GM12878 (cell line): ENCODE measurements around the gene ACTMAP. TPM values are rescaled to one million over a fixed set of nuclear protein-coding genes. Genes with fewer than 3 reads are reported as not detected.

Source experiments
- ATAC-seq: fragments of 200-7000 bp; cut with Tn5 transposase; 3 replicates; pipeline ENCODE4 v1.9.1; 2020; ENCODE audit warnings: mild to moderate bottlenecking, moderate library complexity
- BruUV-seq: library from RNA; stranded (reverse); fragments of 400-500 nt; replicated peaks from 2 replicates; lab custom pipeline; 2021; lab: Mats Ljungman, UMichigan
- CTCF ChIA-PET: fragments of 300-600 bp; sonication (Branson Sonifier 250); formaldehyde crosslinking; extraction: SDS; loops from one replicate; lab custom pipeline; 2021; ENCODE audit warnings: inconsistent platforms; lab: Yijun Ruan, JAX
- POLR2A ChIA-PET: fragments of 350-600 bp; formaldehyde crosslinking; extraction: SDS; loops from one replicate; lab custom pipeline; 2021; ENCODE audit warnings: inconsistent platforms; lab: Charles Lee
- RAD21 ChIA-PET: fragments of 300-600 bp; sonication (Branson Sonifier 250); formaldehyde crosslinking; loops from one replicate; lab custom pipeline; 2023; ENCODE audit warnings: antibody characterized with exemption; ENCODE audit not compliant: unreplicated experiment; lab: Charles Lee
- SMC1A ChIA-PET: fragments of 300-600 bp; sonication (Branson Sonifier 250); formaldehyde crosslinking; loops from one replicate; lab custom pipeline; 2023; ENCODE audit not compliant: unreplicated experiment, uncharacterized antibody; lab: Charles Lee
- DNase-seq: peaks from one replicate; pipeline ENCODE4 v3.0.0-alpha.2; 2011; ENCODE audit warnings: low read depth, low spot score
- FAIRE-seq: peaks from 3 replicates; lab custom pipeline; 2011; peaks lifted over from hg19 to GRCh38; lab: Jason Lieb, UNC
- H2AFZ ChIP-seq: 2 replicates; pipeline ENCODE4 v1.6.0; 2011; ENCODE audit warnings: low read depth, low read length, control low read depth; ENCODE audit not compliant: control insufficient read depth
- H3K27ac ChIP-seq: 2 replicates; pipeline ENCODE4 v1.5.1; 2011; ENCODE audit warnings: control low read depth; ENCODE audit not compliant: control insufficient read depth, insufficient read depth
- H3K27me3 ChIP-seq, 2 experiments: replicated peaks in 1 of 2; 2 replicates each; pipeline versions ENCODE4 v1.6.0 to v1.6.1; 2011; ENCODE audit warnings: low read length in 1 of 2; ENCODE audit not compliant: control insufficient read depth in 2 of 2, insufficient read depth in 2 of 2
- H3K36me3 ChIP-seq, 2 experiments: 2 replicates each; pipeline ENCODE4 v1.5.1; 2011; ENCODE audit warnings: low read length in 1 of 2; ENCODE audit not compliant: control insufficient read depth in 2 of 2, insufficient read depth in 2 of 2
- H3K4me1 ChIP-seq: 2 replicates; pipeline ENCODE4 v1.6.1; 2011; ENCODE audit warnings: mild to moderate bottlenecking, low read length, moderate library complexity, mixed read lengths; ENCODE audit not compliant: control insufficient read depth, insufficient read depth
- H3K4me2 ChIP-seq: 2 replicates; pipeline ENCODE4 v1.6.0; 2011; ENCODE audit warnings: control low read depth; ENCODE audit not compliant: control insufficient read depth, insufficient read depth
- H3K4me3 ChIP-seq: fragments of 200-600 bp; sonication (generic); 2 replicates; pipeline ENCODE4 v1.5.1; 2016
- H3K79me2 ChIP-seq: 2 replicates; pipeline ENCODE4 v1.6.0; 2011; ENCODE audit warnings: low read length; ENCODE audit not compliant: control insufficient read depth, insufficient read depth
- H3K9ac ChIP-seq: 2 replicates; pipeline ENCODE4 v1.8.0; 2011; ENCODE audit warnings: low read length, control low read depth, mixed read lengths; ENCODE audit not compliant: control insufficient read depth, insufficient read depth
- H3K9me3 ChIP-seq: replicated peaks from 3 replicates; pipeline ENCODE4 v1.5.1; 2011; ENCODE audit warnings: mild to moderate bottlenecking, low read length; ENCODE audit not compliant: control insufficient read depth, insufficient read depth
- H4K20me1 ChIP-seq: 2 replicates; pipeline ENCODE4 v1.6.0; 2011; ENCODE audit not compliant: control insufficient read depth, insufficient read depth
- BRCA1 ChIP-seq: IDR thresholded peaks from 2 replicates; pipeline ENCODE4 v1.6.1; 2011; ENCODE audit warnings: low read depth, low read length, improper control_type of control experiment
- EP300 ChIP-seq, 2 experiments: fragments of 150-350 bp in 1 of 2; IDR thresholded peaks; 2 replicates each; pipeline ENCODE4 v1.6.1; 2011 to 2012; ENCODE audit warnings: low read depth in 2 of 2, low read length in 2 of 2, borderline replicate concordance in 1 of 2, improper control_type of control experiment in 1 of 2, inconsistent platforms in 1 of 2; ENCODE audit not compliant: control insufficient read depth in 1 of 2
- HDAC2 ChIP-seq: fragments of 200-600 bp; sonication (generic); IDR thresholded peaks from 2 replicates; pipeline ENCODE4 v1.6.1; 2017
- IKZF2 ChIP-seq, 2 experiments: fragments of 450-650 bp; IDR thresholded peaks; 2 replicates each; pipeline ENCODE4 v1.6.1; 2017; ENCODE audit warnings: mild to moderate bottlenecking in 2 of 2, moderate library complexity in 2 of 2
- JUNB ChIP-seq: IDR thresholded peaks from 2 replicates; pipeline ENCODE4 v1.6.1; 2016; ENCODE audit warnings: antibody characterized with exemption, mild to moderate bottlenecking
- MTA3 ChIP-seq: IDR thresholded peaks from 2 replicates; pipeline ENCODE4 v1.6.1; 2012; ENCODE audit warnings: low read length, inconsistent platforms, borderline replicate concordance
- NR2C1 ChIP-seq: fragments of 450-650 bp; IDR thresholded peaks from 2 replicates; pipeline ENCODE4 v1.6.1; 2017; ENCODE audit warnings: antibody characterized with exemption, mild to moderate bottlenecking, moderate library complexity
- NR2C2 ChIP-seq: IDR thresholded peaks from 2 replicates; pipeline ENCODE4 v1.6.1; 2011; ENCODE audit warnings: borderline replicate concordance, low read depth; ENCODE audit not compliant: control insufficient read depth, insufficient read length
- RAD51 ChIP-seq: fragments of 450-650 bp; IDR thresholded peaks from 2 replicates; pipeline ENCODE4 v1.6.1; 2016; ENCODE audit warnings: moderate library complexity, mild to moderate bottlenecking, inconsistent platforms
- RCOR1 ChIP-seq: conservative IDR thresholded peaks from 2 replicates; pipeline ENCODE4 v1.6.1; 2012; ENCODE audit warnings: low read depth, low read length, improper control_type of control experiment
- SMAD5 ChIP-seq: IDR thresholded peaks from 2 replicates; pipeline ENCODE4 v1.6.1; 2016; ENCODE audit warnings: antibody characterized with exemption, low read depth
- WRNIP1 ChIP-seq: IDR thresholded peaks from 2 replicates; pipeline ENCODE4 v1.6.1; 2011; ENCODE audit warnings: low read depth, low read length, improper control_type of control experiment, borderline replicate concordance
- WGBS: methylation state at CpG from one replicate; pipeline ENCODE4 v1.1.6; 2016; ENCODE audit warnings: low lambda C conversion rate; ENCODE audit not compliant: insufficient replicate concordance, insufficient coverage; ENCODE audit errors: missing lambda C conversion rate; 5-methylcytosine and 5-hydroxymethylcytosine counted together
- in situ Hi-C: fragments of 300-500 bp; cut with MboI; formaldehyde crosslinking; loops from 9 replicates; pipeline ENCODE4 v1.14.3; 2018; ENCODE audit warnings: mixed read lengths
- intact Hi-C: fragments of 100-400 bp; cut with micrococcal nuclease; formaldehyde crosslinking; loops from one replicate; pipeline ENCODE4 v1.14.2; 2022; ENCODE audit not compliant: unreplicated experiment
- polyA plus RNA-seq, 11 experiments: library from polyadenylated mRNA; depleted of rRNA in 4 of 11; unstranded in 6 of 11; stranded (reverse) in 5 of 11; fragments of >200 nt; fragmentation: Nextera tagmentation in 4 of 11; fragmentation: Illumina TruSeq in 1 of 11; extraction: Ambion mirVana in 4 of 11; extraction: Trizol in 1 of 11; gene quantifications; 1 replicate in 1 of 11; 2 replicates in 10 of 11; pipeline versions ENCODE4 v1.2.1 to v1.2.3, GENCODE V29; 2011 to 2016; ENCODE audit warnings: inconsistent platforms in 2 of 11, missing spikeins in 2 of 11, low read depth in 1 of 11
- total RNA-seq, 4 experiments: library from RNA; depleted of rRNA in 3 of 4; stranded (reverse); fragments of >200 nt in 3 of 4; fragmentation: Illumina TruSeq in 1 of 4; extraction: Trizol in 1 of 4; gene quantifications; 2 replicates each; pipeline versions ENCODE4 v1.2.1 to v1.2.3, GENCODE V29; 2013 to 2021
- TF ChIP-seq, protein P1 (sequence below): fragments of 450-650 bp; IDR thresholded peaks from 2 replicates; pipeline ENCODE4 v1.6.1; 2016; ENCODE audit warnings: mild to moderate bottlenecking
- TF ChIP-seq, protein P2 (sequence below): IDR thresholded peaks from 2 replicates; pipeline ENCODE4 v1.6.1; 2012; ENCODE audit warnings: low read depth, low read length, improper control_type of control experiment
- TF ChIP-seq, protein P3 (sequence below): IDR thresholded peaks from 2 replicates; pipeline ENCODE4 v1.6.1; 2012; ENCODE audit warnings: low read depth, low read length, improper control_type of control experiment
- TF ChIP-seq, protein P4 (sequence below): fragments of 450-650 bp; IDR thresholded peaks from 2 replicates; pipeline ENCODE4 v1.6.1; 2014; ENCODE audit warnings: mild to moderate bottlenecking

The ACTMAP gene
- total and polyA plus RNA-seq, 10 of the 15 experiments (the other 5 are each of a cell fraction or from before 2014, with no cell fraction given): 3.0 to 26.2 (median 11.1) TPM

DNA sequence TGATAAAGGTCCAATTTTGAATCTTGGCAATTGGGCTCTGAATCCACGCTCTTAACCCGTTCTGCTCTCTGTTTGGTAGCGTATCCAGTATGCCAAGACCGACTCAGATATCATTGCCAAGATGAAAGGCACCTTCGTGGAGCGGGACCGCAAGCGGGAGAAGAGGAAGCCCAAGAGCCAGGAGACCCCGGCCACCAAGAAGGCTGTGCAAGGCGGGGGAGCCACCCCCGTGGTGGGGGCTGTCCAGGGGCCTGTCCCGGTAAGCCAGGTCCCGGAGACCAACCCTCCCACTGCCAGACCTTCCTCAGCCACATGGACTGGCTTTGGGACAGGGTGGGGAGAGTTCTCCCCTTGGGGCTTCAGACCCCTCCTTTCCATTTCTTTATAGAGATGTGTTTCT lies 9.1 kb upstream of the ACTMAP start:
- BruUV-seq: no TSS peak
- ChIA-PET SMC1A (interaction anchor here (13.2 kb wide), 1 partner anchor 15 kb away, joined by 256 read pairs; the partner anchor contains the start of genes MIA and RAB4B), RAD21 (interaction anchor here (16.3 kb wide), 1 partner anchor 17 kb away, joined by 291 read pairs; the partner anchor contains the start of genes MIA and RAB4B), POLR2A (interaction anchor here (1.3 to 2.2 kb wide), 2 partner anchors 16 to 18 kb away, joined by 4 to 18 read pairs; partner anchors contain the start of gene RAB4B)
- Histone ChIP-seq H3K36me3 (peaks cover 45 to 69% of the 10 kb centered on the region in 2 experiments), H3K9me3 (no peaks in the 10 kb centered on the region), H2AFZ (no peak overlapping the region), H3K79me2 (peaks cover 42% of the 10 kb centered on the region), H3K27ac (no peak overlapping the region), H3K4me1 (peaks cover 16% of the 10 kb centered on the region), H3K4me3 (no peak overlapping the region), H3K27me3 (no peaks in the 10 kb centered on the region)
- intact Hi-C loops (no loop called here), in situ Hi-C loops (no loop called here)
- WGBS: 94% methylated on average over 13 of the region's 13 CpGs
- no peak for DNase-seq
- TF ChIP-seq NR2C2 (no peak), RCOR1 (no peak), EP300 (IDR thresholded peaks at IDR 0.05; ENCODE audit: borderline replicate concordance in 1 of 2, control insufficient read depth in 1 of 2, low read depth in 2 of 2, low read length in 2 of 2) (no peak), RAD51 (no peak), WRNIP1 (no peak), HDAC2 (no peak), JUNB (no peak), BRCA1 (no peak), MTA3 (no peak), NR2C1 (no peak), SMAD5 (no peak), IKZF2 (IDR thresholded peaks at IDR 0.05) (no peak)
- TF ChIP-seq, protein P1, sequence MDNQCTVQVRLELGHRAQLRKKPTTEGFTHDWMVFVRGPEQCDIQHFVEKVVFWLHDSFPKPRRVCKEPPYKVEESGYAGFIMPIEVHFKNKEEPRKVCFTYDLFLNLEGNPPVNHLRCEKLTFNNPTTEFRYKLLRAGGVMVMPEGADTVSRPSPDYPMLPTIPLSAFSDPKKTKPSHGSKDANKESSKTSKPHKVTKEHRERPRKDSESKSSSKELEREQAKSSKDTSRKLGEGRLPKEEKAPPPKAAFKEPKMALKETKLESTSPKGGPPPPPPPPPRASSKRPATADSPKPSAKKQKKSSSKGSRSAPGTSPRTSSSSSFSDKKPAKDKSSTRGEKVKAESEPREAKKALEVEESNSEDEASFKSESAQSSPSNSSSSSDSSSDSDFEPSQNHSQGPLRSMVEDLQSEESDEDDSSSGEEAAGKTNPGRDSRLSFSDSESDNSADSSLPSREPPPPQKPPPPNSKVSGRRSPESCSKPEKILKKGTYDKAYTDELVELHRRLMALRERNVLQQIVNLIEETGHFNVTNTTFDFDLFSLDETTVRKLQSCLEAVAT: no peak
- TF ChIP-seq, protein P2, sequence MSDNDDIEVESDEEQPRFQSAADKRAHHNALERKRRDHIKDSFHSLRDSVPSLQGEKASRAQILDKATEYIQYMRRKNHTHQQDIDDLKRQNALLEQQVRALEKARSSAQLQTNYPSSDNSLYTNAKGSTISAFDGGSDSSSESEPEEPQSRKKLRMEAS: no peak
- TF ChIP-seq, protein P3, sequence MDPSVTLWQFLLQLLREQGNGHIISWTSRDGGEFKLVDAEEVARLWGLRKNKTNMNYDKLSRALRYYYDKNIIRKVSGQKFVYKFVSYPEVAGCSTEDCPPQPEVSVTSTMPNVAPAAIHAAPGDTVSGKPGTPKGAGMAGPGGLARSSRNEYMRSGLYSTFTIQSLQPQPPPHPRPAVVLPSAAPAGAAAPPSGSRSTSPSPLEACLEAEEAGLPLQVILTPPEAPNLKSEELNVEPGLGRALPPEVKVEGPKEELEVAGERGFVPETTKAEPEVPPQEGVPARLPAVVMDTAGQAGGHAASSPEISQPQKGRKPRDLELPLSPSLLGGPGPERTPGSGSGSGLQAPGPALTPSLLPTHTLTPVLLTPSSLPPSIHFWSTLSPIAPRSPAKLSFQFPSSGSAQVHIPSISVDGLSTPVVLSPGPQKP: no peak
- TF ChIP-seq, protein P4, sequence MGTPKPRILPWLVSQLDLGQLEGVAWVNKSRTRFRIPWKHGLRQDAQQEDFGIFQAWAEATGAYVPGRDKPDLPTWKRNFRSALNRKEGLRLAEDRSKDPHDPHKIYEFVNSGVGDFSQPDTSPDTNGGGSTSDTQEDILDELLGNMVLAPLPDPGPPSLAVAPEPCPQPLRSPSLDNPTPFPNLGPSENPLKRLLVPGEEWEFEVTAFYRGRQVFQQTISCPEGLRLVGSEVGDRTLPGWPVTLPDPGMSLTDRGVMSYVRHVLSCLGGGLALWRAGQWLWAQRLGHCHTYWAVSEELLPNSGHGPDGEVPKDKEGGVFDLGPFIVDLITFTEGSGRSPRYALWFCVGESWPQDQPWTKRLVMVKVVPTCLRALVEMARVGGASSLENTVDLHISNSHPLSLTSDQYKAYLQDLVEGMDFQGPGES: no peak
- TF ChIP-seq, all 136 proteins: peak for 0
- ATAC-seq (no peak), FAIRE-seq (no peak)
- Histone ChIP-seq H4K20me1 (peaks cover 16% of the 10 kb centered on the region), H3K9ac (no peak overlapping the region), H3K4me2 (no peak overlapping the region)
- CTCF ChIA-PET: interaction anchor here (0.6 kb wide), 1 partner anchor 338 kb away, joined by 3 read pairs; no protein-coding TSS in a partner anchor
